Liver (tissue), 2 donors: ENCODE measurements around the gene LRRC47.

Experiments
- MAX ChIP-seq: IDR thresholded peaks from 2 replicates; pipeline ENCODE4 v1.6.1; 2016; ENCODE audit warnings: antibody characterized with exemption
- TF ChIP-seq, protein P1 (sequence below): fragments of 150-350 bp; IDR thresholded peaks from 2 replicates; pipeline ENCODE4 v1.5.1; 2017; ENCODE audit warnings: improper control_type of control experiment, low read depth, low read length; ENCODE audit not compliant: missing input control
- donor health status: healthy.

GRCh38 chr1:3821447-3821846 lies 25.1 kb upstream of the LRRC47 start:
- TF ChIP-seq, protein P1, sequence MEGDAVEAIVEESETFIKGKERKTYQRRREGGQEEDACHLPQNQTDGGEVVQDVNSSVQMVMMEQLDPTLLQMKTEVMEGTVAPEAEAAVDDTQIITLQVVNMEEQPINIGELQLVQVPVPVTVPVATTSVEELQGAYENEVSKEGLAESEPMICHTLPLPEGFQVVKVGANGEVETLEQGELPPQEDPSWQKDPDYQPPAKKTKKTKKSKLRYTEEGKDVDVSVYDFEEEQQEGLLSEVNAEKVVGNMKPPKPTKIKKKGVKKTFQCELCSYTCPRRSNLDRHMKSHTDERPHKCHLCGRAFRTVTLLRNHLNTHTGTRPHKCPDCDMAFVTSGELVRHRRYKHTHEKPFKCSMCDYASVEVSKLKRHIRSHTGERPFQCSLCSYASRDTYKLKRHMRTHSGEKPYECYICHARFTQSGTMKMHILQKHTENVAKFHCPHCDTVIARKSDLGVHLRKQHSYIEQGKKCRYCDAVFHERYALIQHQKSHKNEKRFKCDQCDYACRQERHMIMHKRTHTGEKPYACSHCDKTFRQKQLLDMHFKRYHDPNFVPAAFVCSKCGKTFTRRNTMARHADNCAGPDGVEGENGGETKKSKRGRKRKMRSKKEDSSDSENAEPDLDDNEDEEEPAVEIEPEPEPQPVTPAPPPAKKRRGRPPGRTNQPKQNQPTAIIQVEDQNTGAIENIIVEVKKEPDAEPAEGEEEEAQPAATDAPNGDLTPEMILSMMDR = no peak
- no peak for TF ChIP-seq MAX
